Mucosa of stomach (tissue), 1 donor: ENCODE measurements around the gene FNDC11.
A peak's percentile ranks its signal among the peaks of the same experiment; 100 is the strongest.

Experiments
- H3K27me3 ChIP-seq: one replicate; pipeline ENCODE4 v1.7.0; 2013; ENCODE audit warnings: mild to moderate bottlenecking, low read length; ENCODE audit not compliant: control insufficient read depth, insufficient read depth
- H3K36me3 ChIP-seq: one replicate; pipeline ENCODE4 v1.7.0; 2013; ENCODE audit warnings: low read length; ENCODE audit not compliant: control insufficient read depth, insufficient read depth
- H3K4me1 ChIP-seq: one replicate; pipeline ENCODE4 v1.7.0; 2013; ENCODE audit warnings: mild to moderate bottlenecking, low read length; ENCODE audit not compliant: control insufficient read depth, insufficient read depth
- H3K4me3 ChIP-seq: one replicate; pipeline ENCODE4 v1.7.0; 2013; ENCODE audit warnings: low read length
- H3K9ac ChIP-seq: one replicate; pipeline ENCODE4 v1.7.0; 2013; ENCODE audit warnings: mild to moderate bottlenecking, low read length, moderate library complexity
- H3K9me3 ChIP-seq: one replicate; pipeline ENCODE4 v1.7.0; 2013; ENCODE audit warnings: mild to moderate bottlenecking, low read length, moderate library complexity; ENCODE audit not compliant: control insufficient read depth
- donor health status: Pancreatic carcinoma.

FNDC11 gene

GRCh38 chr20:63536997-63537524 is 16.9 kb upstream of the FNDC11 start, which contains the start of gene PTK6:
Gene PTK6, minus strand, starts transcription at chr20:63537376. Its CDS starts 62 bp downstream, at chr20:63537314.
- Histone ChIP-seq H3K4me1 (peaks cover 44% of the 10 kb centered on the region), H3K4me3 (peak within 1 kb of the TSS; percentile 87), H3K9me3 (no peaks in the 10 kb centered on the region), H3K9ac (peak within 1 kb of the TSS; percentile 92), H3K36me3 (no peaks in the 10 kb centered on the region), H3K27me3 (no peaks in the 10 kb centered on the region)

GRCh38 chr20:63537525-63538203 is 16.3 kb upstream of the FNDC11 start:
- Histone ChIP-seq H3K27me3 (no peaks in the 10 kb centered on the region), H3K4me3 (peak overlapping the region; percentile 87)

GRCh38 chr20:63538204-63539091 is 15.5 kb upstream of the FNDC11 start:
- Histone ChIP-seq H3K9ac (peak overlapping the region; percentile 92), H3K4me3 (no peak overlapping the region), H3K36me3 (no peaks in the 10 kb centered on the region), H3K9me3 (no peaks in the 10 kb centered on the region), H3K4me1 (peaks cover 37% of the 10 kb centered on the region), H3K27me3 (no peaks in the 10 kb centered on the region)

More at GRCh38 chr20:63537525-63538203, 16.3 kb upstream of the FNDC11 start:
- Histone ChIP-seq H3K9ac (peak overlapping the region; percentile 92), H3K9me3 (no peaks in the 10 kb centered on the region), H3K36me3 (no peaks in the 10 kb centered on the region), H3K4me1 (peaks cover 40% of the 10 kb centered on the region)

- no peaks in the 10 kb centered on the region for H3K36me3 ChIP-seq
- no peaks in the 10 kb centered on the region for H3K27me3 ChIP-seq
- H3K4me1 ChIP-seq = peaks cover 31% of the 10 kb centered on the region
- H3K4me3 ChIP-seq = no peak overlapping the region
- peak overlapping the region; percentile 15 for H3K9ac ChIP-seq
- no peaks in the 10 kb centered on the region for H3K9me3 ChIP-seq
Measured at GRCh38 chr20:63539092-63539430, 14.9 kb upstream of the FNDC11 start.

GRCh38 chr20:63539441-63540370 is 14.3 kb upstream of the FNDC11 start:
- H3K27me3 ChIP-seq = no peaks in the 10 kb centered on the region
- peaks cover 27% of the 10 kb centered on the region for H3K4me1 ChIP-seq
- H3K4me3 ChIP-seq = no peak overlapping the region
- H3K9me3 ChIP-seq = no peaks in the 10 kb centered on the region
- H3K9ac ChIP-seq = no peak overlapping the region
- no peaks in the 10 kb centered on the region for H3K36me3 ChIP-seq

GRCh38 chr20:63540417-63541186 is 13.4 kb upstream of the FNDC11 start:
- Histone ChIP-seq H3K27me3 (peaks cover 4% of the 10 kb centered on the region), H3K4me1 (peaks cover 28% of the 10 kb centered on the region), H3K36me3 (no peaks in the 10 kb centered on the region), H3K9ac (no peak overlapping the region), H3K4me3 (no peak overlapping the region), H3K9me3 (no peaks in the 10 kb centered on the region)

- H3K4me1 ChIP-seq = peaks cover 33% of the 10 kb centered on the region
- no peak overlapping the region for H3K9ac ChIP-seq
- peaks cover 11% of the 10 kb centered on the region for H3K27me3 ChIP-seq
- H3K4me3 ChIP-seq = no peak overlapping the region
- no peaks in the 10 kb centered on the region for H3K9me3 ChIP-seq
- no peaks in the 10 kb centered on the region for H3K36me3 ChIP-seq
Measured at GRCh38 chr20:63541371-63541770, 12.6 kb upstream of the FNDC11 start.

GRCh38 chr20:63542031-63542559 is 11.9 kb upstream of the FNDC11 start:
- peaks cover 33% of the 10 kb centered on the region for H3K4me1 ChIP-seq
- H3K27me3 ChIP-seq = peaks cover 18% of the 10 kb centered on the region
- no peak overlapping the region for H3K4me3 ChIP-seq
- no peaks in the 10 kb centered on the region for H3K36me3 ChIP-seq
- no peak overlapping the region for H3K9ac ChIP-seq
- no peaks in the 10 kb centered on the region for H3K9me3 ChIP-seq

- H3K4me3 ChIP-seq = no peak overlapping the region
- peaks cover 22% of the 10 kb centered on the region for H3K27me3 ChIP-seq
- H3K4me1 ChIP-seq = peaks cover 29% of the 10 kb centered on the region
- H3K9me3 ChIP-seq = no peaks in the 10 kb centered on the region
- H3K36me3 ChIP-seq = no peaks in the 10 kb centered on the region
- no peak overlapping the region for H3K9ac ChIP-seq
Measured at GRCh38 chr20:63542696-63543095, 11.3 kb upstream of the FNDC11 start.

- H3K27me3 ChIP-seq = peaks cover 26% of the 10 kb centered on the region
- no peaks in the 10 kb centered on the region for H3K36me3 ChIP-seq
- no peaks in the 10 kb centered on the region for H3K9me3 ChIP-seq
- H3K4me3 ChIP-seq = no peak overlapping the region
- H3K4me1 ChIP-seq = peaks cover 33% of the 10 kb centered on the region
- H3K9ac ChIP-seq = no peak overlapping the region
Measured at GRCh38 chr20:63543131-63543530, 10.8 kb upstream of the FNDC11 start.

- peaks cover 30% of the 10 kb centered on the region for H3K4me1 ChIP-seq
Measured at GRCh38 chr20:63543733-63544132, 10.2 kb upstream of the FNDC11 start.

More at GRCh38 chr20:63543733-63544132, 10.2 kb upstream of the FNDC11 start:
- Histone ChIP-seq H3K27me3 (peaks cover 32% of the 10 kb centered on the region), H3K36me3 (no peaks in the 10 kb centered on the region), H3K9ac (no peak overlapping the region), H3K9me3 (no peaks in the 10 kb centered on the region), H3K4me3 (no peak overlapping the region)
